NCI-H2227 treated with DMSO at 0.1 percent for 48 hours (cell line): ENCODE data around the gene OSR1.
A peak's percentile ranks its signal among the peaks of the same experiment; 100 is the strongest.

ENCODE experiments used
- DNase-seq: peaks from one replicate; lab custom pipeline; 2025; lab: John Stamatoyannopoulos, UW

Gene OSR1

GRCh38 chr2:19357402-19358241 lies 801 bp downstream of the OSR1 start:
- no peak for DNase-seq

DNA sequence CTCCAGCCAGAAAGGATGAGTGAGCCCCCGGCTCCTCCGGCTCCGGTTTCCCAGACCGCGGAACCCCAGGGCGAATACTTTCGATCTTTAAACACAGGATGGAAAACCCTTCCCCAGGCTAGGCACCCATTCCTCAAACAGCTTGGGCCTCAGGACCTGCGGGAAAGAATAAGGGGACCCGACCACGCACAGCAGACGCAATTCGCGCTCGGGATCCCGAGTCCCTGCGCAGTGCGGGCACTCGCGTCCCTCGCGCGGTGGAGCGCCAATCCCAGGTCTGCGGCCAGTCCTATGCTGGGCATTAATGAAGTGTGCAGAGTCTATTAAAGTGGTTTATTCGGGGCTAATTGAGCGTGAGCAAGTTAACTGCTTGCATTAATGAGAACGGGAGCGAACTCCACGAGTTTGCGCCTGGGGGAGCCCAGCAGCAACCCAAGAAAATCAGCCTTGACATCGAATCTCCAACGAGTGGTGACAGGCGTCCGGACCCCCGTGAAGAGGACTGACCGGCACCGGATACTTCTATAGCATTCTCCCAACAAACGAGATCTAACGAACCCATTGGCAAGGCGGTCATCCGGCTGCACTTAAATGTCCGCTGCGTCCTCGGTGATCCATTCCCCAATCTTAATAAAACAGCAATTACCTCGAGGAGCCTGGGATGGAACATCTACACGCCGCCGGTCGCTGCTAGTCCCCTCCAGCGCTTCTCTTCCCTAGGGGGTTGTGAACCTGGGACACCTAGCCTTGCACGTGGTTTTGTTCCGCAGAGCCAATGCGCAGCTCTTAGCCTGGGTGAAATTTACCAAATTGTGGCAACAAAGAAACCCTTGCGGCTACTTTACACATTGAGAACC lies 1.6 kb downstream of the OSR1 start:
- DNase-seq, result no peak

GRCh38 chr2:19355931-19356544 lies 2.4 kb downstream of the OSR1 start:
- DNase-seq, result no peak

DNA sequence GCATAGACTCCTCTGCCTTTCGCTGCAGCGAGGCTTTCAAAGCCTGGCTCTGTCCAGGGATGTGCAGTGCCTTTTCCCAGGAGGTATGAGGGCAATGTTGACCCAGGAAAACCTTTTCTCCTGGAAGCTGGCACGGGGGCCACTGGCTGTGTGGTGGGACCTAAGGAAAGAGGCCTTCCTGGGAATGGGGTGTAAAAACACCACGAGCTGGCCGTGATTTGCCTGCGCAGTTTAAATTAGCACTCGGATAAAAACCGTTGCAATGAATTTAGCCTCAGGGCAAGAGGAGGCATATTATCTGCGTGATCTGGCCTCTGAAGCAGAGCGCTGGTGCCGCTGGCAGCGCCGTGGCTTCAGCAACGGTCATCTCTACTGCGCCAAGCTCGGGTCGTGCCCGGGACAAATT lies 3.0 kb downstream of the OSR1 start:
- no peak for DNase-seq

DNA sequence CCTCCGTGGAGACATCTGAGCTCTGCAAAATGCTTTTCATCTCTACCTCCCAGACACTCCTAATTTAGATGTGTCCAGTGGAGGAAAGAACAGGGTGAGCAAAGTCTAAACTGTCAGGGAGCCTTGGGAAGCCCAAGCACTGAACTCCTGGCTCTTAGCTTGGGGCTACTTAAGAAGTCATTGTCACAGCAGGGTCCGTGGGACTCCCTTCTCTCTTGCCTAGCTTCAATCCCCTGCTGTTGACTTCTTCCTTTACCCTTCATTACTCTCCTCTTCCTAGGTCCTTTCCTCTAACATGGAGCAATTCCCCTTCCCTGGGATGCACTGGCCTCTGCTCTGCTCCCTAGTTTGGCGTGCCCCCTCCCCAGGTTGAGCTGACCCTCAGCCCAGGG lies 3.4 kb downstream of the OSR1 start:
- no peak for DNase-seq

GRCh38 chr2:19353721-19354050 lies 4.7 kb downstream of the OSR1 start:
- no peak for DNase-seq

DNA sequence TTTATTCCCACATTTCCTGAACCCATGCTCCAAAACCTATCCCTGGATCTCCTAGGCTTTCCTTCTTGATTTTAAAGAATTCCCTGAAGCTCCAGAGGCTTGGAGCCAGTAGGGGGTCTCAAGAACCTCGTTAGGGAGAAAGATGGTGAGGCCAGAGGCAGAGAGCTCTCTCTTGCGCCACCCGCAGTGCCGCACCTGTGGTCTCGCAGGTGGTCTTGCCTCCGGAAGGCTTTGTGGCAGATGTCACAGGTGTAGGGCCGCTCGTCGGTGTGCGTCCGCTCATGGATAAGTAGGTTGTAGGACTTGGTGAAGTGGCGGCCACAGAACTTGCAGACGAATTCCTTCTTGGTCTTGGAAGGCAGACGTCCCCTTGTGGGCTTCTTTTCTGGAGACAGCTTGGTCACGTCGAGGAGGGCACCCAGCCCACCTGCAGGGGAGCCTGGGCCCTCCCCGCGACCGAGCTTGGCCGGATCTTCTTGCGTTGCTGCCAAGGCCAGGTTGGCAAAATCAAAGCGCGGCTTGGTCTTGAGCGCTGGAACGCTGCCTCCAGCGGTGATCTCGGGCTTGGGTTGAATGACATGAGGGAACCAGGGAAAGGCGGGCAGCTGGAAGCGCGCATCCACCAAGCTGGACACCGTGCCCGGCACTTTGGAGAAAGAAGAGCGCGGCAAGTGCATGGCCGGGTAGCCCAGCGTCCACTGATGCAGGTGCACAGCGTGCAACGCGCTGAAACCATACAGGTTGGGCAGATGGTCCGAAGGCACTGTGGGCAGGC lies 5.3 kb downstream of the OSR1 start:
- no peak for DNase-seq

GRCh38 chr2:19351899-19352697 lies 6.3 kb downstream of the OSR1 start:
- DNase-seq, result no peak

DNA sequence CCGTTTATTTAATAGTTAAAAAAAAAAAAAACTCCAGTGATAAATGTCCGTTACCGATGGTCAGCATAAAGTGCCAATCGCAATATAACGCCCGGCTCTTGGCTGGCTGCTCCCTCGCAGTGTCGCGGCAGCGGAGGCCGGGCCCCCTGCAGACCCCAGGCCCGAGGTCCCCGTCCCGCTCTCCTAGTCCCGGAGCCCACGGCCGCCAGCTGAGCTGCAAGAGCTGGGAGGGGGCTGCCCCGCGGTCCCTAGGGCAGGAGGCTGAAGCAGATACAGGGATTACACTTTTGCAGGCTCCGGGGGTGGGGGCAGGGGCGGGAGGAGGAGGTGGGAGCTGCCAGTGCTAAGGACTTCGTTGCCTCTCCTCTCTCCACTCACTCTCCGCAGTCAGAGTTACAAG lies 6.9 kb downstream of the OSR1 start:
- no peak for DNase-seq

- peak; percentile 4 for DNase-seq
Measured at GRCh38 chr2:19350678-19351401, 7.6 kb downstream of the OSR1 start.

- peak; percentile 22 for DNase-seq
Measured at GRCh38 chr2:19349911-19350677, 8.3 kb downstream of the OSR1 start.

- no peak for DNase-seq
Measured at GRCh38 chr2:19348692-19349091, 9.7 kb downstream of the OSR1 start.

DNA sequence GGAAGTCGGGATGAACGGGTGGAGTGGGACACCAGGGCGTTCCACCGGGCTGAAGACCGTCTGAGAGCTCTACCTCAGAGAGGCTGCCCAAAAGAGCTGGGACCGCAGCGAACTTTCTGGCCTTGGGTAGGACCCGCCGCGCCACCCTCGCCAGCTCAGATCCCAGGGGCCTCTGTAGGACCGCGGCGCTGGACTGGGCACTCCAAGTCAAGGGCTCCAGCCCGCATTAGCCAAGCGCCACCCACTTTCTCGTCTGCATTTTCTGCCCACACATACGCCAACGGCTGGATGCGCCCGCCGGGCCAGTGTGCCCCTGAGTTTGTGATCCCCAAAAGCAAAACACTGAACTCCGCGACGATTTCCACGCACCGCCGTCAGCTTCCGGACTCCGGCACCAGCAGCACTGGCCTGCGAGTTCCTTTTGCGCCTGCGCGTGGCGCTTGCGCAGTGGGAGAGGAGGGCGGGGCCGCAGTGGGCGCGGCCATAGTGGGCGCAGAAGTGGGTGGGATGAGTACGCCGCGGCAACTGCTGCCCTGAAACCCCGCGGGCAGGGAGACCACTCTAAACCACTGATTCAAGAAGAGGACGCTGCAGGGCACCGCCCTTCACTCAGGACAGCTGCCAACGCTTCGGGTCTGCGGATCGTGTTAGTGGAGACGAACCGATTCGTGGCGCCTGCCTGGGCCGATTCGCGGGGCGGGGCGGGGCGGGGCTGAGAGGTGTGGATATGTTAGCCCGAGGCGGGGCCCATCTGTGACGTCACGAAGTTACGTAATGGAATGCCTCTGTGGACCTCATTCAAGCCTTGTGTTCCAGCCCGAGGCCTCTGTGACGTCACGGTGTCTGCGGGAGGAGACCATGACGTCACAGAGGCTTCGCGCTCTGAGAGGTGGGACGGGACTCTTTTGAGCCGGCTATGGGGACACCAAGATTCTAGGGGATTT lies 10.5 kb downstream of the OSR1 start:
- DNase-seq, result peak; percentile 92

- no peak for DNase-seq
Measured at GRCh38 chr2:19346983-19347618, 11.3 kb downstream of the OSR1 start.

DNA sequence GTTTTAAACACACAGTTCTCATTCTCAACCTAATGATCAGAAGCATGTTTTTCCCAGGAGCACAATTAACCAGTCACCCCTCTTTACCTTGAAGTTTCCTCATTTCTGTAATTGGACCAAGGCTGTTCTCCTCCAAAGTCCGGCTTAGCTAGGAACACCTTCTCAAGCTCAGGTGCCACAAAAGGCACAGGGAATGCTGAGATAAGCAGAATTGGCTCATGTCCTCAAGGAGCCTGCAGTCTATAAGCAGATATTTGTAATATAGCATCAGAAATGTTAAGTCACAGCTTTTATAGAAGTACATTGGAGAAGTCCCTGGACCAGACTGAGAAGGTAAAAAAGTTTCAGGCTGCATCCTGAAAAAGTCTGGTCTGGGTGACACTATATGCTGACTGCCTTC lies 20.7 kb downstream of the OSR1 start:
- no peak for DNase-seq

GRCh38 chr2:19337202-19337601 lies 21.2 kb downstream of the OSR1 start:
- no peak for DNase-seq

- DNase-seq, result no peak
Measured at GRCh38 chr2:19336781-19337180, 21.6 kb downstream of the OSR1 start.

DNA sequence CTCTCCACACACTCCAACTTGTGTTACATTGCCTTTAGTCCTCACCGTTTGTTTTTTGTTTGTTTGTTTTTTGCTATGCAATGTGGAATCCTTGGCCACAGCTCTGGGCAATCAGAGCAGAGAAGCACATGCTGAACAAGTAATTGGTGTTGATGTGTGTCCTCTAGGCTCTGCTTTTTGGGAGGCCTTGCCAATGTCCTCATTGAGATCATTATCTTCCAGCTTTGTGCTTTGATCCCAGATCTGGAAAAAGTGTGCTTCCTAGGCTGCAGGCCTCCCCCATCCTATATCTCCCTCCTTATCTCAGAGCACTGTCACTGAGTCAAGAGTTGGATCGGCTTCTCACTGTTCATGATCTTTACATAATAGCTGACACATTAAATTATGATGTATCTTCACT lies 25.9 kb downstream of the OSR1 start:
- no peak for DNase-seq
